NCI-H460 (cell line): ENCODE measurements around the gene TSPAN32. TPM values are rescaled to one million over a fixed set of nuclear protein-coding genes. Genes with fewer than 3 reads are reported as not detected.

ENCODE experiments used
- DNase-seq: peaks from one replicate; pipeline ENCODE4 v3.0.0-alpha.2; 2016; ENCODE audit warnings: low read depth; ENCODE audit errors: extremely low read depth
- total RNA-seq: library from RNA; depleted of rRNA; stranded (reverse); fragments of >200 nt; shearing (Covaris generic); gene quantifications from 2 replicates; pipeline ENCODE4 v1.2.3, GENCODE V29; 2014

Gene TSPAN32
- total RNA-seq, 1 experiment from 2014 or later = not detected

GRCh38 chr11:2266586-2267305 is 35.1 kb upstream of the TSPAN32 start:
- no peak for DNase-seq

GRCh38 chr11:2267306-2267850 is 34.4 kb upstream of the TSPAN32 start:
- DNase-seq = no peak

GRCh38 chr11:2267851-2268728 is 33.7 kb upstream of the TSPAN32 start:
- DNase-seq = no peak

GRCh38 chr11:2268729-2269600 is 32.8 kb upstream of the TSPAN32 start:
- no peak for DNase-seq

GRCh38 chr11:2269601-2270321 is 32.1 kb upstream of the TSPAN32 start:
- no peak for DNase-seq

GRCh38 chr11:2270322-2271076 is 31.3 kb upstream of the TSPAN32 start, which contains the start of gene ASCL2:
ASCL2 (minus strand) TSS chr11:2270588; CDS start chr11:2270332, 256 bp downstream.
- no peak for DNase-seq

- no peak for DNase-seq
Measured at GRCh38 chr11:2271077-2271326, 30.8 kb upstream of the TSPAN32 start.

GRCh38 chr11:2271327-2272227 is 30.2 kb upstream of the TSPAN32 start:
- DNase-seq = no peak

- no peak for DNase-seq
Measured at GRCh38 chr11:2272228-2272945, 29.4 kb upstream of the TSPAN32 start.

- DNase-seq = no peak
Measured at GRCh38 chr11:2272946-2273280, 28.9 kb upstream of the TSPAN32 start.

GRCh38 chr11:2273311-2273710 is 28.5 kb upstream of the TSPAN32 start:
- no peak for DNase-seq

GRCh38 chr11:2273771-2274170 is 28.0 kb upstream of the TSPAN32 start:
- DNase-seq = no peak

GRCh38 chr11:2275334-2276279 is 26.2 kb upstream of the TSPAN32 start:
- DNase-seq = no peak

GRCh38 chr11:2276280-2277007 is 25.4 kb upstream of the TSPAN32 start:
- no peak for DNase-seq

- no peak for DNase-seq
Measured at GRCh38 chr11:2277008-2277346, 24.8 kb upstream of the TSPAN32 start.

GRCh38 chr11:2277933-2278523 is 23.8 kb upstream of the TSPAN32 start:
- DNase-seq = no peak
